Ovary (tissue), 3 donors: ENCODE data around the gene SLCO3A1.

Experiments used
- CTCF ChIP-seq, 3 donors: fragments of 450-650 bp in 2 of 3; fragments of 200-600 bp in 1 of 3; IDR thresholded peaks; one replicate each; pipeline versions ENCODE4 v1.5.1 to v1.8.0; 2016 to 2022; ENCODE audit warnings: antibody characterized with exemption in 3 of 3, mild to moderate bottlenecking in 1 of 3
- EP300 ChIP-seq: sonication (generic); formaldehyde crosslinking; IDR thresholded peaks from one replicate; pipeline ENCODE4 v1.6.1; 2017; ENCODE audit warnings: antibody characterized with exemption
- POLR2A ChIP-seq: fragments of 450-650 bp; IDR thresholded peaks from one replicate; pipeline ENCODE4 v1.6.1; 2017; ENCODE audit warnings: antibody characterized with exemption, mild to moderate bottlenecking, moderate library complexity
- donor health status: DM: no; HTN: no; CAD: no.

- TF ChIP-seq CTCF (IDR thresholded peaks at IDR 0.05) (no peak), POLR2A (no peak), EP300 (no peak)
Measured at GRCh38 chr15:91970142-91970541, 116.6 kb downstream of the SLCO3A1 start.
